Activated effector memory CD4-positive, alpha-beta T cell treated with Interleukin-2 at 50 U/mL for 16 hours (primary cell): ENCODE measurements around the gene LY6G5C.

Experiments
- DNase-seq: peaks from one replicate; pipeline ENCODE4 v3.0.0-alpha.2; 2020

Gene LY6G5C, protein sequence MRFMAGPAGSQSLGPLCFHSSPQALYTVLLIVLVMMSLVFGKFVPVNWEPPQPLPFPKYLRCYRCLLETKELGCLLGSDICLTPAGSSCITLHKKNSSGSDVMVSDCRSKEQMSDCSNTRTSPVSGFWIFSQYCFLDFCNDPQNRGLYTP

GRCh38 chr6:31680226-31681134 lies at the start of gene LY6G5C:
LY6G5C (minus strand) TSS chr6:31681067; CDS start chr6:31680373, 694 bp downstream.
- DNase-seq, result peak; percentile 54

DNA sequence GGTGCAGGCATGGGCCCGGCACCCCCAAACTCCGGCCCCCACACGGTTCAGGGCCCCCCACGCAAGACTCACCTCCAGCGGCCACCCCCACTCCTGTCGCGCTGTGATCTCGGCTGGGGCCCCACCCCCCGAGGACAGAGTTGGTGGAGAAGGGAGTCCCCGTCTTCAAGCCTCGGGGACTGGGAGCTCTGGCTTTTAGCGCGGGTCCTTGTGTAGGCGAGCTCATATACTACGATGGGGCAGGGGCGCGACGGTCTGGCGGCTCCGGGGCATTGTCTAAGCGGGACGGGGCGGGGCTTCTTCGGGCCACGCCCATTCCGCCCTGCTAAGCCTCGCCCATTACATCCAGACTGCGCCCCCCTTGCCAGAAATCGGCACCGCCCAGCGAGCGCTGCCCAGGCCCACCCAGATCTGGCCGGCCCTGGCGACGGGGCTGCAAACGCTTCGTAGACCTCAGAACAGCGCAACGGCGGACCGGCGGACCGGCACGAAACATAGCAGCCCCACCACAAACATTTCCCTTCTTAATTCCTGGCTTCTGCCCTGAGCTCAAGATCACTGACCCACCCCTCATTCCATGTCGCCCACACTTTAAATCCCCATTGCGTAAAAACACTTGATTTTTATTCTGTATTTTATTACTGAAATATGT lies 49.2 kb upstream of the LY6G5C start:
- peak; percentile 39 for DNase-seq

DNA sequence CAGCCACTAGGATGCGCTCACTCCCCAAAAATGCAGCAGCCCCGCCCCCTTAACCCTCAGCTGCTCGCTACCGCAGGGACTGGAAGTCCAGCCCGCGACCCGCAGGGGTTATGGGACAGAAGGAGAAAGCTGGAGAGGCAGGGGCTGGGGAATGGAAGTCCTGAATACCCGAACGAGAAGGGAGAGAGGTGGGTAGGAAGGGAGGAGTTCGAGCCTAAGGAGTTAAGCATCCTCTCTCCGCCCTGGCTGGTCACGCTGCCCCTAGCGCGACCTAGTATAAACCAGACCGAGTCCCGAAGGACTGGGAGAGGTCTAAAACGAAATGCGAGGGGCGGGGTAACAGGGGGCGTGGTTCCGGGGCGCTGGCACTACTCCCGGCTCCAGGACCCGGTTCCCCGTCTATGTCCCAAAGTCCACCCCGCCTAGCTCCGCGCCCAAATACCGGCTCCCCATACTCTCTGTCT lies 48.7 kb upstream of the LY6G5C start:
- DNase-seq, result peak; percentile 68

DNA sequence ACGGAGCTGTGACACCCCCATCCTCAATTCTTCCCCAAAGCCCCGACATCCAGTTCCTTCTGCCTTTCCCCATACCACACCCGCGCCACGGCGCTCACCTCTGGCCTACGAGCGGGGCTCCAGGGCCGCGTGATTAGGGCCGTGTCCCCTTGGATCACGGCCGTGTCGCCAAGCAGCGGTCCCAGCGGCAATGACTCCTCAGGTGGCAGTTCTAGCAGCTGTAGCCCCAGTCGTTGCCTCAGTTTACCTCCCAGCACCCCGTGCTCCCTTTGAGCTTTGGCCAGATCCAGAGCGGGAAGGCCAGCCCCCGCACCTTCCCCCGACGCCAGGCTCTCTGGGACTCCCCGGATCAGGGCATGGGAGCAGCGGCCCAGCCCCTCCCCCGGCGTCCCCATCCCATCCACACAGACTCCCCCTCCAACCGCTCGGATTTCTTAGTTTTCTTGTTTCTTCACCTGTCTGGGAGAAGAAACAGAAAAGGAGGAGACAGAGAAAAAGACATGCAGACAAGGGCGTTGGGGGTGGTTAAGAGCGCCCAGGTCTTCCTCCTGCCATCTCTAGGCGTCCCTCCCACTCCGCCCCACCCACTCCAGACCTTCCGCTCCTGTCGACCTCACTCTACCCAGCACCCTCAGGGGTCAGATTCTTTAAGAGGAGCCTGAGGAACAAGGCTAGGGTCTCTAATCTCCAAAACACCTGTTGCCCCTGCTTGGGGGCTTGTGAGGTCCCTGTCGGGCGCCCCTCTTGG lies 48.1 kb upstream of the LY6G5C start, which contains the start of gene DDAH2:
Gene DDAH2 (minus strand): TSS at position 533 of the 748 bp plus-strand sequence. CDS start 138 bp downstream, at position 395.
- DNase-seq, result no peak

GRCh38 chr6:31727717-31728671 lies 47.1 kb upstream of the LY6G5C start:
- no peak for DNase-seq

DNA sequence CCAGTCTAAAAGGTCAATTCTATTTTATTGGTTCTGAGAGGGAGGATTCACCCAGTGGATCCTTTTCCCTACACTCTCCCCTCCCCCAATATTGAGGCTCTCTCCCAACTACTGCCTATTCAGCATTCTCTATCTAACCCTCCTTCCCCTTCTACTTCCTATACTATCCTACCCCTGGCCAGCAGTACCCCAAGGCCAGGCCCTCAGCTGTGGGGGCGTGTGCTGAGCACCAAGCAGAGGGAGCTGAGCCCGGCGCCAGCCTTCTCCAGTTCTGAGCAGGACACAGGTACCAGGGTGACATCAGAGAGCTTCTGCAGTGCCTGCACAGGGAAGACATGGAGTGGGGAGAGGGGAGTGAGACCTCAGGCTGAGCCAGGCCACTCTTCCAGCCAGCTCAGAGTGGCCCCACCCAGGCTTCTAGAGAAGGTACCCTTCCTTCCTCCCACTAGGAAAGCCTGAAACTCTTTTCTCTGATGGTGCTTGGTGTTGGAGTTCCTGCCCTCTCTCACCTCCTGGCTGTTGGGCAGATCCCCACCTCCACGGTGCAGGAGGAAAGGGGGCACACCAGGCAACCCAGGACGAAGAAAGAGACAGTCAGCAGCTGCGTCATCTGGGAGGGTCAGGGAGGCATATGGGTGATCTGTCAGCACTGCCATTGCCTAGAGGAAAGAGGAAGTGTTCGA lies 46.3 kb upstream of the LY6G5C start:
- DNase-seq, result no peak

GRCh38 chr6:31725502-31726350 lies 44.9 kb upstream of the LY6G5C start:
- DNase-seq, result no peak

- no peak for DNase-seq
Measured at GRCh38 chr6:31723980-31724691, 43.3 kb upstream of the LY6G5C start.

DNA sequence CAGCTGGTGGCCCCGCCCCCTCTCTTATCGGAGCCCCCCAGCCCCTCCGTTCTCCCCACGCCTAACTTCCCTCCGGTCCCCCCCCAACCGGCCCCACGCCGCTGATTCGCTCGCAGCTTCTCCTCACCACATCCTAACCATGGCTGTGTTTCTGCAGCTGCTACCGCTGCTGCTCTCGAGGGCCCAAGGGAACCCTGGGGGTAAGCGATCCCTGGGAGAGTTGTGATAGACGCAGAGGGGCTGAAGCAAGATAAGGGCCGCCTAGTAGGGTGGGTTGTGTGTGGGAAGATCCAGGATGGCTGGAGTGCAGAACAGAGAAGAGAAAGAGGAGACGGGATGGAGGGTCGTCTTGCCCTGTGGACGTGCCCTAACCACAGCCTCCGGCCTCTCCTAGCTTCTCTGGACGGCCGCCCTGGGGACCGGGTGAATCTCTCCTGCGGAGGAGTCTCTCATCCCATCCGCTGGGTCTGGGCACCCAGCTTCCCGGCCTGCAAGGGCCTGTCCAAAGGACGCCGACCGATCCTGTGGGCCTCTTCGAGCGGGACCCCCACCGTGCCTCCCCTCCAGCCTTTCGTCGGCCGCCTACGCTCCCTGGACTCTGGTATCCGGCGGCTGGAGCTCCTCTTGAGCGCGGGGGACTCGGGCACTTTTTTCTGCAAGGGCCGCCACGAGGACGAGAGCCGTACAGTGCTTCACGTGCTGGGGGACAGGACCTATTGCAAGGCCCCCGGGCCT lies 42.5 kb upstream of the LY6G5C start, which contains the start of gene MPIG6B:
Gene MPIG6B (plus strand): TSS at position 129 of the 735 bp plus-strand sequence. CDS start 11 bp downstream, at position 140.
- DNase-seq, result no peak

GRCh38 chr6:31722173-31722572 lies 41.3 kb upstream of the LY6G5C start:
- no peak for DNase-seq

GRCh38 chr6:31721351-31722020 lies 40.6 kb upstream of the LY6G5C start, which contains the start of gene LY6G6C:
LY6G6C (minus strand) TSS chr6:31721746; CDS start chr6:31721679, 67 bp downstream.
- DNase-seq, result no peak

- no peak for DNase-seq
Measured at GRCh38 chr6:31720196-31720770, 39.4 kb upstream of the LY6G5C start.

GRCh38 chr6:31719001-31719400 lies 38.1 kb upstream of the LY6G5C start:
- no peak for DNase-seq

- no peak for DNase-seq
Measured at GRCh38 chr6:31718265-31718664, 37.4 kb upstream of the LY6G5C start.

DNA sequence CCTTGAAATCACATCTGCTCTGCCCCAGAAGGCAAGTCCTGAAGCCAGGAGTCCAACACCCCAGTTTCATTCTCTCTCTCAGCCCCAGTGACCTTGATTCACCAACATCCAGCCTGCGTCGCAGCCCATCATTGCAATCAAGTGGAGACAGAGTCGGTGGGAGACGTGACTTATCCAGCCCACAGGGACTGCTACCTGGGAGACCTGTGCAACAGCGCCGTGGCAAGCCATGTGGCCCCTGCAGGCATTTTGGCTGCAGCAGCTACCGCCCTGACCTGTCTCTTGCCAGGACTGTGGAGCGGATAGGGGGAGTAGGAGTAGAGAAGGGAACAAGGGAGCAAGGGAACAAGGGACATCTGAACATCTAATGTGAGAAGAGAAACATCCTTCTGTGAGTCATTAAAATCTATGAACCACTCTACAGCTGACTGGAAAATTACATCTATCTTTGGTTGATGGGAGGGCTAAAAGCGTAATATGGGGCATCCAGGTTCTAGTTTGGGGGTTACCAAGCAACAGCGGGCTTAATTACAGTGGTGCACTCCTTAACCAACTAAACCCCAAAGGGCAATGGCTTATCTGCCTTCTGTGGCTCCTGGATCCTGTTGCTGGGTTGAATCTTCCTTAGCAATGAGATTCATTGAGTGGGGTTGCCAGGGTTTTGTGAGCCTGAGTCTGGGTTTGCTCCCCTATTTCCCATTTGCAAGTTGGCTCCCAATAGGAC lies 36.8 kb upstream of the LY6G5C start:
- no peak for DNase-seq
